UCSD-AML1 (cell line): ENCODE results near the gene POC1A.

Experiments used
- DNase-seq: peaks from one replicate; lab custom pipeline; 2025; ENCODE audit not compliant: unreplicated experiment; lab: John Stamatoyannopoulos, UW

The POC1A gene

DNA sequence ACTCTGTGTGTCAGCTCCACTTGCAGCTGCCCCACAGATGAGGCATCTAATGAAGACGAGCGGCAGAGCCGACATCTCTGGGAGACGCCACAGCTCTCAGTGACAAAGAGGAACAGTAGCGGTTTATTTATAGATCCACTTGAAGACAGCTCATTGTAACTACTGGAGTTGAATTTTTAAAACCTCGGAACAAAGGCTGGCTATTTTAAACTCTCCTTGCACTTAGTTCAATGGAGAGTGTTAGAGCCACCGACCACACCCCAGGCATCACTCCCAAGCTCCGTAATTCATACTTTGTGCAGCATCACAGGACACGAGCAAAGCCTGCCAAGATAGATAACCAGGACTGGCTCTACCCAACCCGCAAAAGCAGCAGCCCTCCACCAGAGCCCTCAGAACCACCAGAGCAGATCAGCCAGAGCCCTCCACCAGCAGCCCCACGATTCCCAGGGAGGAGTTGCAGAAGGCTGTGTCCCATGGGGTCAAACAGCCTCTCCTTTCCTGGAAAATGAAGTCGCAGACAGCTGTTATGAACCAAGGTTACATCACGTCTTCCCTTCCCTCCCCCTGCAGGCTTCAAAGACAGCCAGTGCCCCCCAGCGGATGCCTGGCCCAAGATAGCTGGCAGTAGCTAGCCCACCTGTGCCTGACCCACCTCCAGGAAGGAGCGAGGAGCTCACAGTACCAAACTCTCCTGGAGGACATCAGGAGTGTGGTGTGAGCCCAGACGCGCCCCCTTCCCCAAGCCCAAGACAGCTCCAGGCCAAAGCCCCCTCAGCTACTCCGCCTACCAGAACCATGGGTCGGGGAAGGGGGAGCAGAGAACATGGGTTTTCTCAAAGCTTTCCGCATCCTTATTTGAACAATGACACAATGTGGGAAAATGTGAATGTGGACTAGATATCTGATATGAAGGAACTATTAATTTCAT is 45.7 kb downstream of the POC1A start:
- no peak for DNase-seq

DNA sequence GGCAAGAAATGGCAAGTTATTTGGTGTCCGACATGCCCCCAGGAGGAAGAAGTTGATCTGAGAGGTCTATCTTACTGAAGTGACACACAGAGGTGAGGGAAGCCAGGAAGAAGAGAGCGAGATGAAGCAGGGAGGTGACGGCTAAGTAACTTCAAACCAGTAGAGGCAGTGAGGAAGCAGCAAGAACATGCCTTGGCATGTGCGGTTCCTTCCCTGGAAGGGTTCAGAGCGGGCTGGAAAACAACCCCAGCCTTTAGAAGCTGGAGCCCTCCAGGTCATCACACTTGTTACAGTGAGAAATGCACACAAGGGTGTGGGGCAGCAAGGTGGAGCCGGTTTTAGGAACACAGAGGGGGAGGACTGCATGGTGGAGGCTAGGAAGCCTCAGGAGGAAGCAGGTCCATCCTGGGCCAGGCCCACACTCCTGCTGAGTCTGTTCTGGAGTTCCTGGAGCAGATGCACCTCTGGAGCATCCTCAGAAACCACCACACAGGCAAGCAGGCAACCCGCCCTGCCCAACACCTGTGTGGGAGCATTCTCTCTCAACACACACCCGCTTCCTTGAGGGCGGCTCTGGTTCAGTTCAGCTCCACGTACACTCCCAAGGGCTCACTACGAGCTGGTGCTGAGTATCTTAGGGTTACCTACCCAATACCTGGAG is 47.1 kb downstream of the POC1A start:
- DNase-seq: no peak

DNA sequence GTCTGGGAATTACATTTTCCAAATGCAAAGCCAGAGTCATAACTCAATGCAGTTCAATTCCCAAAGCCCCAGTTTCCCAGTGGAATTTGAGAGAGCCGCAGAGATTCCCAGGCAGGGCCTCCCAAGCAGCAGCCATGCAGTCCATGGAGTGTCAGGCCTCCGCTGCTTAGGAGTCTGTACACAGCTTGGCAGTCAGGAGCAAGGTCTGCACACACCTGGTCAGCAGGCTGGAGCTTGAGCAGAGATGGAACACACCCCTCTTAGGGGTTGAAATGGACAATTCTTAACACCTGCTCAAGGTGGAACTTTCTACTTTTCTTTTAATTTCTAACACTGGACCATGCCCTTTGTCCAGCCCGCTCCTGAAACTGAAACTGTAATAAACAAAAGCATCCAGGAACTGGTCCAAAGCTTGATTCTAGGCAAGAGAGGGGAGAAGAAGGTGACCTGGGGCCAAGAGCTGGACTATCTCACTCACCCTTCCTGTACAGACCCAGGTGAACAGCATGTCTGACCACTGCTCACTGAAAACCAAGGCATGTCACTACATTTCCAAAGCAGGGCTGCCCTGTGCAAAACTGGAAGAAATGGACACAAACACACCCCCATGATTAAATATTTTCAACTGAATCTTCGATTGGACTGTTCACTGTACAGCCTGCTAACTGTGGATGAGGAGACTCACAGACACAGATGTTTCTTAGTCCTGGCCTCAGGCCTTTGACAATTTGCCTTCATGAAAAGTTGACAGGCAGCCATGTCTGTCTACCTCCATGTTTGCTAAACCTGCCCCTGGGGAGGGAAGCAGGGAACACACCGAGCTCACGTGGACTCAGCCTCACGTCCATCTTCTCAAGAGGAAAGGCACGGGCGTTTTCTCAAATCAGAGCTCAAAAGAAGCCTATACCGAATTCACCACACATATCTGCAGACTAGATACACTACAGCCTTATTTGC is 49.3 kb downstream of the POC1A start:
- DNase-seq: no peak

DNA sequence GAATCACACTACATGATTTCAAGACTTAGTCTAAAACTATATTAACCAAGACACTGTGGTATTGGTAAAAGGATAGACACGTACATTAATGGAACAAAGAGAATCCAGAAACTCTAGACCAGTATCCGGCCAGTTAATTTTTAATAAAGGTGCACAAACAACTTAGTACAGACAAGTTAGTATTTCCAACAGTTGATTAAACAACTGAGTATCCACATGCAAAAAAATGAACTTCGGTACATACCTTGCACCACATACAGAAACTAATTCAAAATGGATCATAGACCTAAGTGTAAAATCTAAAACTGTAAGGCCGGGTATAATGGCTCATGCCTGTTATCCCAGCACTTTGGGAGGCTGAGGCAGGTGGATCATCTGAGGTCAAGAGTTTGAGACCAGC is 51.3 kb downstream of the POC1A start:
- no peak for DNase-seq

DNA sequence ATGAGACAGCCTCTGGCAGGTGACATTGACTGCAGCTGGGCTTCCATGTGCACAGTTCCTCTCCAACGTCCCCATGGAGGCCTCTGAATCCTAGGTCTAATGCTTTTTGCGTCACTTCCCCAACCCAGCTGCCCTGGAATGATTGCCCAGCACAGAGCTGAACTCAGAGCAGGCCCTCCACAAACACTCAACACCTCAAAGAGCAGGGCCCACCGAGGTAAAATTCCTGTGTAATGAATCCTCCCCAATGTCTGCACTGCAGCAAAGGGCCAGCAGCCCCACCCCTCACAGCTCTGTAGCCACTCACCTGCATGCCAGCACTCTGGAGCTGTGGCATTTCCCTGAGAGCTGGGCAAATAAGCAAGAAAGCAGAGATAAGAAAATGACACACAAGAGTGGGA is 55.2 kb downstream of the POC1A start:
- DNase-seq: no peak

DNA sequence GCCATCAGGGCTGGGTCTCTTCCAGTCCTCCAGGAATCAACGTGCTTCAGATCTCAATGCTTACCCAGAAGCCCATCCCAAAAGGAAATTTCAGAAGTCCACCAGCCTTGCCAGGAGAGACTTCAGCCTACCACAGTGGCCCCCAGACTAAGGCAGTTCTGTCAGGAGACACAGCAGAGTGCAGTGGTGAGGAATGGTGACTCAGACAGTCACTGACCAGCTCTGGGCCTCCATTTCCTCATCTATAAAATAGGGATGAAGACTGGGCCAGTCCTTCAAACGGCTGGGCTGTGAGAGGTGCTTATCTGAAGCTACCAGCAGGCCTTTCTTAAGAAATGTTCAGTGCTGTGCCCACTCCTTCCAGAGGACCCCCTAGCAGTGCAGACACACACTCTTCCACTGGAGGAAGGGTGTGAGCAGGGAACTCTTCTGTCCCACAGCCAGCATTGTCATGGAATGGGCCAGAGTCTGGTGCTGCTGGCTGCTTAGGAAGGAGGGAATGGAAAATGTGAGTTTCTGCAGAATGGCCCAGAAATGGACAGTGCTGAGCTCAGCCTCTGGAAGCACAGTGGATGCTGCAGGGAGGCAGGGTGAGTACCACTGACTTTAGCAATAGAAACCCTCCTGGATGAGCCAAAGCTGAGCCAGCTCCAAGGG is 56.2 kb downstream of the POC1A start:
- DNase-seq: no peak

DNA sequence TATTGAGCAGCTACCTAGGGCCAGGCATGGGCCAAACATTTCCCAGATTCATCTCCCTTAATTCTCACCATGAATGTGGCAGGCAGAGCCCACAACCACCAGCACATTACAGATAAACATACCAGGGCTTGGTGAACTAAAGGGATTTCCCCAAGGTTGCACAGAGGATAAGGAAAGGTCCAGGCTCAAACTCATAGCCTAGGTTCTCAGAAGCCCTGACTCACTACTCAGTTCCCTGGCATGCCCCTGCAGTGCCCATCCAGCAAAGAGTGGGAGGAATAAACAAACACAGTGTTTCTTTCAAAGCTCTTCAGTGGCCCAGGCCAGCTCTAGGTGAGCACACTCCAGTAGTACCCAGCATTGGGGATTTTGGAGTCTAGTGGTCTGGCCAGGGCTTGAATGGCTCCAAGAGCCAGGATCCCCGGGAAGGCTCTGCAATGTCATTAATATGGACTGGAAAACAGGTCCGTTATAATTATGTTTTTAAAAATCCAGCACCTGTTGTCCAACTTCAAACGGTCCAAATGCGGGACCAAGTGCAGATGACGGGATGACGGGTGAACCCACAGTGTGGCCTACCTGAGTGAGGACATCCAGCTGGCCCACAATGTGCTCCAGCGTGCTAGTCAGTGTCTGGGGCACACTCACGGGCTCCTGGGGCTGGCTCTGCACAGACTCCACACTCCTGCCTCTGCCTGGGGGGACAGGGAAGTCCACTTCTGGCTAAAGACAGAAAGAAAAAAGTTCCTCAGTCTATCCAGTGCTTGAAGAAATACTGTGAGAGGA is 58.0 kb downstream of the POC1A start:
- DNase-seq: no peak

DNA sequence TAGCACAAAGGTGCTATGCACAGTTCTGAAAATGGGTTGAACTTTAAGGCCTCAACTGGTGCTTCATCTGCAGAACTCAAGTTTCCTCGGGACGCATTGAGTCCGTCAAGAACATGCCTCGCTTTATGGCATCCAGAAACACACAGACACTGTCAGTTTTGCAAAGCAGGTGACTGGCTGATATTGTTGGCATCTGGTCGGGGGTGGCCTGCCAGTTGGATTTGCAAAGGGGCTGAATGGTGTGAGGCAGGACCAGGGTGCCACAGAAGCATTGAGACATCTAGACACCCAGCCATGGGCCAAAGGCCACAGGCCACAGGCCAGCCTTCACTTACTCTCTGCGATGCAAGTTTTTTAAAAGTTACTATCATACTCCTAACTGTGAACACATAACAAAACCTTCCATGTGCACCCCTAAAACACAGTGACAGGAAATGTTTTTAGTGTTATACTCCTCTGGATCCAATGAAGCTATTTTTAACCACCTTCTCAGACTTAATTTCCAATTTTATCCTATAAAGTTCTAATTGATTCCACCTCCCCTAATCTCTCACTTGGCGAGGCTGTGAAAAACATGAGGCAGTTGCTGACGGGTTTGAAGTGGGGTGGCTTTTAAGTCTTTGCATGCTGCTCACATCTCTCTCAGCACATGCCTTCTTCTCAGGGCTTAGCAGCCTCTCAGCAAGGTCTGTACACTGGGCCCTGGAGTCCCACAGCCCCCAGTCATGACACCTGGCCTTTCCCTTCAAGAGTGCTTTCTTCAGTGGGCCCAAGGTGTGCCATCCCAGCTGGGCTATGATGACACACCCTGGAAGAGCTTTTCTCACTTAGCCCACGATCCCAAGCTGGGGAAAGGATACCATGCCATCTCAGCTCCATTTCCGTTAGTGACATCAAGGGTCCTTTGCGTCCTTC is 59.4 kb downstream of the POC1A start:
- no peak for DNase-seq

DNA sequence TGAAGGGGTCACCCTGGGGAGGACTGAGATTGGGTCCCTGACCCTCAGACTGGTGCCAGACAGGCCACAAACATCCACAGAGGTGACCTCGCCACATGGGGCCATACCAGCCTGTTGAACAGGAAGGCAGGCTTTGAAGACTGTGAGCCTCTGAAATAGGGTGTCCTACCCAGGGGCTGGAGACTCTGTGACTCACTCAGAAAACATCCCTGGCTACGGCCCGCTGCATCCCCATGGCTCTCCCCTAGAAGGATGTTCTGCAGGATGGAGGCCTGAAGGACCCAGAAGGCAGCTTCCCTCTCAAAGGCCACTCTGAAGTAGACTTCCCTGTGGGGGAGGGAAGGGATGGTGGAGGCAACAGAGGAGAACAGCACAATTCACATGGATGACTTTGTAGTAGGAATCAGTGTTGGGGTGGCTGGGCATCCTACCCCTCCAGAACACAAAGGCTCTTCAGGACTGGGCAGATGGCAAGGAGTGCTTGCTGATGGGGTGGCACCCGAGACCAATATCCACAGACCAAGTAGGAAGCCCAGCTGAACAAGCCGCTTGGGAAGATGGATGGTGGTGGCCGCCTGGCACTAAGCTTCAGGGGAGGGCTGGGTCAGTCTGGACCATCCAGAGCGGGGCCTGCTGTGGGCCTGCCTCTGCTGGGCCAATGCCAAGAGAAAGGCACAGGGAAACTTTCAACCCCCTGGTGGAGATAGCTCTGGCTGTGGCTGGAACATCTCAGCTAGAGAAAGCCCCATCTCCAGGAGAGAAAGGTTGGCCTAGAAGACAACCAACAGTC is 60.3 kb downstream of the POC1A start:
- no peak for DNase-seq

DNA sequence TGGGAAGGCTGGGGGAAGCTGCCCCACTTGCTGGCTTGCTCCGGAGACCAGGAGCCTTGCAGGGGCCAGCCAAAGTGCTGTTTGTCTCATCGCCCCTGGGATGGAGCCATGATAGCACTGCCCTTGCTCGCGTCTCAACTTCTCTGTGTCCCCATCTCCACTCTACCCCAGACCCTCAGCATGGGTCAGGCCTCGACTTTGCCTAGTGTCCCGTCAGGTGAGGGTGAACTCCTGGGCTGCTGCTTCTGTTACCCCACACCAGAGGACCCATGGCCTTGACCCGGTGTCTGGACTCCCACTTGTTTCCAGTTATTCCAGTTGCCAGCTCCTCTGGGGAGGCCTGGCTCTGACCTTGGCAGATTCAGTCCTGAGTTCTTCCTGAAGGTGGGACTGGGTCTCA is 61.3 kb downstream of the POC1A start:
- DNase-seq: no peak

DNA sequence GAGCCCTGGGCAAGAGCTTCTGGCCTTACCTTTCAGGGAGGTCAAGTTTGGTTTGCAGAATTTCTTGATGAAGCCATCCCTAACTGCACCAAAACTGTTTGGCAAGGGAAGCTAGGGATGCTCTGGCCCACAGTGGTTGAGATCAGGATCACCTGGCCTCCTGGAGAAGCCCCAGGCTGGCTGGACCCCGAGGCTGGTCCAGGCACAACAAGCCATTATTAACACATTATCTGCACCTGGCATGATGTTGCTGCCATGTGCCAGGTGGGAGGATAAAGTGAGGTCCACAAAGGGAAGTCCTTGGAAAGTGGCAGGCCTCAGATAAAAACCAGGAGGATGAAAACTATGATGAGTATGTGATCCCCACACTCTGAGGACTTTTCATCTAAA is 62.0 kb downstream of the POC1A start:
- DNase-seq: no peak

DNA sequence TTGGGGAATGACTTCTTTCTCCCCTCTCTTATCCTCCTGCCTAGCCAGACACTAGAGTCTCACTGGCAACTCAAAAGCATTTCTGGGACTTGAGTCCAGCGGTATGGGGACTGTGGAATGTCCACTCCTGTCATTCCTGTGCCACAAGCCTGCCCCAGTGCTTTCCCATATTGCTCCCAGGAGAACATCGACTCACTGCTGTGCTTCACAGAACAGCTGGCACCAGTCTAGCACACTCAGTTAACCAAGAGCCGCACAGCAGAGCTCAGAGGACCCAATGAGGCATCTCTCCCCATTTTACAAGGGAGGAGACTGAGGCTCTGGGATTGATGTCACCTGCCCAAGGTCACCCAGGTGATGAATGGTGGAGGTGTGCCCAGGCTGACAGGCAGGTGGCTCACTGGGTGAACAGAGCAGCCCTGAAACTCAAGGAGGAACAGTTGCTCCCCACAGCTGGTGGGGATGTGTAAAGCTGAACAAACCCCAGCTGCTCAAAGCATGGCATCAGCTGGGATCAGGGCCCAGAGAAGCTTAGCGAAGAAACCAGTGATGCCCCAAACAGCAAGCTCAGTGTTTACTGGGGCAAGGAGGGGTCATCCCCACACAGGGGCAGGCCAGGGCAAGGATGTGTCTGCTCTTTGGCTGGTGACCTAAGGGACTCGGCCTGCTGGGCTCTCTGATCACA is 62.5 kb downstream of the POC1A start:
- DNase-seq: no peak

DNA sequence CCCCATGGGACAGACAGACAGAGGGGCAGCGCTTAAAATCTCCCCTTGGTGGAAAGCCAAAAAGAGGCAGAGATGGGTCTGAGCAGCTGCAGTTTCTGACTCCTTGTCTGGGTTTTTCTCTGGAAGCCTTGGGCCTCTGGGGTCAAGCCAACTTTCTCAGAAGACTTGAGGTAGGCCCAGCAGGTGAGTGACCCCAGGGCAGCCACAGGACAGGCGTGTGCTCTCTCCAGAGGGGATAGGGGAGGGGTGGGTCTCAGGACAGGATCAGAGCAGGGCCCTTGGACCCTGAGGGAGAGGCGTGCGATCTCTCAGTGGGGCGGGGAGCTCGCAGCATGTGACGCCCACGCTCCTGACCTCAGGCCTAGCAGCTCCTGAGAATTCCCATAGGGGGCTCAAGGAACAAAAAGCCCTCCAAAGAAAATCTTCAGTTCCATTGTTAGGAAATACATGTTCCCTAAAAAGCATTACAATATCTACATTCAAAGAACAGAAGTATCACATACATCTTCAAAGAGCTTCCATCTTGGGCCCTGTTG is 63.2 kb downstream of the POC1A start:
- DNase-seq: no peak

DNA sequence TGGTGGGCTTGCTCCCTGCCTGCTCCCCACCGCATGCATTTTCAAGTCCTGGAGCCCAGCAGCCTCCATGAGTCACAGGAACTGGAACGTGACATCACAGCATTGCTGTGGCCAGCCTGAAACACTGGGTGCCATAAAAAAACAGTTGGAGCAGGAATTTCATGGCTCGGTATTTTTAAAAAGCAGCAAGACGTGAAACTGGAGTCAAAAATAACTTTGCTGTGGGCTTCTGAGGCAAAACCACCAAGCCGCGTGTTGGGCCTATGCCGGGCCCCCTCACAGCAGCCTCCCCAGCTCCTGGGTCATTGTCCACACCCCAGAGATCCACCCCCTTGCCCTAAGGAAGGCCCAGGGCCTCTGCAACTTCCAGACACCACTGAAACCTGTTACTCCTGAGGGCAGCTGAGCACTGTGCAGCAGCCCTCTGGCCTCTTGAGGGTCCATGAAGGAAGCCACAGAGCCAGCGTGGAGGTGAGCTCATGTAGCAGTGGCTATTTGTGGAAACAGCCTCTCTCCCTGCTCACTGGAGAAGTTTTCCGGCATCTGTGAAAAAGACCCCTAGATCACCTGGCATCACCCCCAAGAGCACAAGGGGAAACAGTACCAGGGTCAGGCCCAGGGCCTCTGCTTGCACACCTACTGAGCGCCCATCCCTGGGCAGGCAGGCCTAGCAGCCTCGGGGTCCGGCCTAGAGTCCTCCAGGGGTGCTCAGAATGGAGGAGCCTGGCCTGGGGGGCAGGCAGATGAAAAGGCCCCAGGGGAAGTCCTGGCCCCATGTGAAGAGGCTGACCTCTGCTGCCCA is 63.9 kb downstream of the POC1A start:
- DNase-seq: no peak

DNA sequence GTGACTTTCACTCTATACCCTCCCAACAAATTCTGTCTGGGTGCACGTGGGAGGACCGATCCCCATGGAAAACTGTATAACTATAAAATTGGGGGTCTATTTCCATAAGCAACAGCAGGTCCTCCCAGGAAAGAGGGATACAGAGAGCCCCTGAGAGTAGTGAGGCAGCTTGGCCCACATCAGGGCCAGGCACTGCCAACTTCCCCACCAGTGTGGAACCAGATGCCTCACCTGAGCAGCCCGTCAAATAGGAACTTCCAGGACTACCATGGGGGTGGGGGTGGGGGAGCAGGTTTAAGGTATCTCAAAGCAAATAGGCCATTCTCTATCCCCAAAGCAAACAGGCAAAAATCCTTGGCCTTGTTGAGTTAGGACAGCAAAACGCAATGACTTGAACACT is 64.5 kb downstream of the POC1A start:
- DNase-seq: no peak
